HG03521 (cell line): ENCODE measurements around the gene DEFB131B.
"Not testable (repeated sequence)": the region's sequence is repeated elsewhere in the genome, so short reads cannot be mapped to it uniquely, and the experiment has no call there.

Experiments used
- ATAC-seq: cut with Tn5 transposase; IDR thresholded peaks from one replicate; pipeline ENCODE4 v1.9.1; 2021; ENCODE audit warnings: mild to moderate bottlenecking, moderate library complexity; ENCODE audit not compliant: unreplicated experiment

Gene DEFB131B

GRCh38 chr11:71878059-71878458 lies at the start of gene DEFB131B:
Gene DEFB131B (plus strand): TSS chr11:71878453. CDS start chr11:71878453, 0 bp downstream.
- ATAC-seq, result not testable (repeated sequence)

- ATAC-seq, result not testable (repeated sequence)
These were observed 49.0 kb upstream of the DEFB131B start for GRCh38 chr11:71829247-71829646.

GRCh38 chr11:71829686-71830085 lies 48.6 kb upstream of the DEFB131B start:
- ATAC-seq, result not testable (repeated sequence)

- not testable (repeated sequence) for ATAC-seq
These were observed 45.4 kb upstream of the DEFB131B start, which contains the start of gene DEFB108B for GRCh38 chr11:71832811-71833210. Gene DEFB108B (plus strand): TSS chr11:71833200. CDS start chr11:71833200, 0 bp downstream.

GRCh38 chr11:71842720-71843119 lies 35.5 kb upstream of the DEFB131B start:
- not testable (repeated sequence) for ATAC-seq

GRCh38 chr11:71843355-71843754 lies 34.9 kb upstream of the DEFB131B start:
- not testable (repeated sequence) for ATAC-seq

- no peak for ATAC-seq
These were observed 34.4 kb upstream of the DEFB131B start for GRCh38 chr11:71843858-71844257.

- not testable (repeated sequence) for ATAC-seq
These were observed 24.4 kb upstream of the DEFB131B start for GRCh38 chr11:71853895-71854294.

GRCh38 chr11:71855880-71856279 lies 22.4 kb upstream of the DEFB131B start:
- not testable (repeated sequence) for ATAC-seq

GRCh38 chr11:71860835-71861234 lies 17.4 kb upstream of the DEFB131B start:
- ATAC-seq, result not testable (repeated sequence)

- not testable (repeated sequence) for ATAC-seq
These were observed 14.2 kb upstream of the DEFB131B start for GRCh38 chr11:71863978-71864627.

GRCh38 chr11:71867209-71867608 lies 11.0 kb upstream of the DEFB131B start:
- ATAC-seq, result not testable (repeated sequence)

GRCh38 chr11:71869931-71870330 lies 8.3 kb upstream of the DEFB131B start:
- not testable (repeated sequence) for ATAC-seq

GRCh38 chr11:71870661-71871060 lies 7.6 kb upstream of the DEFB131B start:
- not testable (repeated sequence) for ATAC-seq

GRCh38 chr11:71876262-71876661 lies 2.0 kb upstream of the DEFB131B start:
- not testable (repeated sequence) for ATAC-seq

GRCh38 chr11:71885806-71886205 lies 7.6 kb downstream of the DEFB131B start:
- not testable (repeated sequence) for ATAC-seq

GRCh38 chr11:71888335-71889010 lies 10.2 kb downstream of the DEFB131B start:
- not testable (repeated sequence) for ATAC-seq

- not testable (repeated sequence) for ATAC-seq
These were observed 11.1 kb downstream of the DEFB131B start for GRCh38 chr11:71889181-71889872.

- ATAC-seq, result no peak
These were observed 17.7 kb downstream of the DEFB131B start for GRCh38 chr11:71895961-71896360.

- not testable (repeated sequence) for ATAC-seq
These were observed 22.9 kb downstream of the DEFB131B start for GRCh38 chr11:71901137-71901536.

GRCh38 chr11:71908218-71908617 lies 30.0 kb downstream of the DEFB131B start:
- ATAC-seq, result no peak
